Omental fat pad (tissue), 4 donors: ENCODE results near the gene KLHL30. TPM values are rescaled to one million over a fixed set of nuclear protein-coding genes. Genes with fewer than 3 reads are reported as not detected.

Experiments used
- ATAC-seq: fragments of 150-250 bp; one replicate; pipeline ENCODE4 v1.9.1; 2016; ENCODE audit warnings: mild to moderate bottlenecking, moderate library complexity; ENCODE audit not compliant: low FRiP score
- DNase-seq: peaks from one replicate; pipeline ENCODE4 v3.0.0-alpha.2; 2019; ENCODE audit warnings: low spot score
- total RNA-seq, 4 donors: library from RNA; depleted of rRNA; stranded (reverse); fragments of >200 nt; gene quantifications; one replicate each; pipeline ENCODE4 v1.1.0, GENCODE V29; 2016
- TF ChIP-seq, protein P1 (sequence below), 3 donors: fragments of 450-650 bp; IDR thresholded peaks; one replicate each; pipeline ENCODE4 v1.5.1; 2016 to 2017; ENCODE audit warnings: antibody characterized with exemption in 3 of 3, mild to moderate bottlenecking in 3 of 3, moderate library complexity in 2 of 3

KLHL30 gene
- total RNA-seq, 4 donors from 2014 or later, result 0.28 to 1.6 (median 0.57) TPM

- DNase-seq (no peak), ATAC-seq (no peak)
- TF ChIP-seq, protein P1, sequence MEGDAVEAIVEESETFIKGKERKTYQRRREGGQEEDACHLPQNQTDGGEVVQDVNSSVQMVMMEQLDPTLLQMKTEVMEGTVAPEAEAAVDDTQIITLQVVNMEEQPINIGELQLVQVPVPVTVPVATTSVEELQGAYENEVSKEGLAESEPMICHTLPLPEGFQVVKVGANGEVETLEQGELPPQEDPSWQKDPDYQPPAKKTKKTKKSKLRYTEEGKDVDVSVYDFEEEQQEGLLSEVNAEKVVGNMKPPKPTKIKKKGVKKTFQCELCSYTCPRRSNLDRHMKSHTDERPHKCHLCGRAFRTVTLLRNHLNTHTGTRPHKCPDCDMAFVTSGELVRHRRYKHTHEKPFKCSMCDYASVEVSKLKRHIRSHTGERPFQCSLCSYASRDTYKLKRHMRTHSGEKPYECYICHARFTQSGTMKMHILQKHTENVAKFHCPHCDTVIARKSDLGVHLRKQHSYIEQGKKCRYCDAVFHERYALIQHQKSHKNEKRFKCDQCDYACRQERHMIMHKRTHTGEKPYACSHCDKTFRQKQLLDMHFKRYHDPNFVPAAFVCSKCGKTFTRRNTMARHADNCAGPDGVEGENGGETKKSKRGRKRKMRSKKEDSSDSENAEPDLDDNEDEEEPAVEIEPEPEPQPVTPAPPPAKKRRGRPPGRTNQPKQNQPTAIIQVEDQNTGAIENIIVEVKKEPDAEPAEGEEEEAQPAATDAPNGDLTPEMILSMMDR (IDR thresholded peaks at IDR 0.05), result no peak
These were observed 11.5 kb downstream of the KLHL30 start for GRCh38 chr2:238149841-238150572.

DNA sequence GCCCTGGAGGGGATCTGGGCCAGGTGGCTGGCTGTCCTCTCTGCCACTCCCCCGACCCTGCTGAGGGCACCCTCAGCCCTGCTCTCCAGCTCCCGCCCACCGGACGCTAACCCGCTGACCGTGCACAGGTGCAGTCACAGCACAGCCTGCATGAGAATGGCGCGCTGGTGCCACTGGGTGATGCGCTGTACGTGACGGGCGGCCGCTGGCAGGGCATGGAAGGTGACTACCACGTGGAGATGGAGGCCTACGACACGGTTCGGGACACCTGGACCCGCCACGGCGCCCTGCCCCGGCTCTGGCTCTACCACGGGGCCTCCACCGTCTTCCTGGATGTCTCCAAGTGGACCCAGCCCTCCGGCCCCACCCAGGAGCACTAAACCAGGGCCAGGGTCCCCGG lies 12.2 kb downstream of the KLHL30 start:
- ATAC-seq (no peak), DNase-seq (no peak)
- TF ChIP-seq, protein P1 (IDR thresholded peaks at IDR 0.05), result no peak

DNA sequence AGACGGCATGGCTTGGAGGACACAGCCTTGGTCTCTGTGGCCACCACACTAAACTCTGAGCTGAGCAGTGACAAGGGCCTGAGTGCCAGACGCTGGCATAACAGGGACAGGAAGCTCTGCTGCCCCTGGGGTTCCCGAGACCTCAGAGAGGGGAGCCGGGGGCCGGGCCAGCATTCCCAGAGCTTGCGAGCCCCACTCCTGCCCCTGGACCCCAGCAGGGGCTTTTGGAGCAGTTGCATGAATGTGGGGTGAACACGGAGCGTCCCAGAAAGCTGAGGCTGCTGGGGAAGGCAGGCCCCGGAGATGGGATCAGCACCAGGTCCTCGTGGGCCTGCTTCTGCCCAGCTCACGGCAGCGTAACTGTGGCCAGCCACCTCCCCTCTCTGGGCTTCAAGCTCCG lies 12.7 kb downstream of the KLHL30 start:
- ATAC-seq, result no peak
- TF ChIP-seq, protein P1 (IDR thresholded peaks at IDR 0.05), result no peak
- no peak for DNase-seq

DNA sequence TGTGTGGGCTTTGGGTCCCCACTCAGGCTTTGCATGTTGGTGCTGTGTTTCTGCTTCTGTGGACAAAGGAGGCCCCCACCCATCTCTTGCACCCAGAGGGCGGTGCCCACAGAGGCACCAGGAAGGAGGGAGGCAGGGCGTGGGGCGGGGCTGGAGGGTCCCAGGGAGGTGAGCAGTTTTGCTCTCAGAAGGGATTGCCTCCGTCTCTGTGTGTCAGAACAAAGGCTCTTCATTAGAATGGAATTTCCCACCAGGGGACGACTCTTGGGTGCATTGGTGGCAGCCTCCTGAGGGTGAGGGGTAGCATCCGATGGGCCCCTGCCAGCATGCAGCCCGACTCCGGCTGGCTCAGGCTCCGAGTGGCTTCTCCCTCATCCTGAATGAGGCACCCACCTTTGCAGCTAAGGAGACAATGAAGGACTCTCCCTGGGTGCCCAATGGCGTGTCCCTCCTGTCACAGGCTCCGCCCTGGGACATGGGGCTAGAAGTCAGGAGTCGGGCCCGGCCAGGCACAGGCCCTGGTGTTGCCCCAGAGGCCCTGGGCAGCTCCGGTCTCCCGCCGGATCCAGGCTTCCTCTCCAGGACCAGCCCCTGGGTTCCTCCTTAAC lies 13.3 kb downstream of the KLHL30 start:
- no peak for ATAC-seq
- TF ChIP-seq, protein P1 (IDR thresholded peaks at IDR 0.05), result no peak
- DNase-seq, result no peak

- TF ChIP-seq, protein P1 (IDR thresholded peaks at IDR 0.05), result no peak
- no peak for ATAC-seq
- no peak for DNase-seq
These were observed 14.6 kb downstream of the KLHL30 start for GRCh38 chr2:238152771-238153688.

DNA sequence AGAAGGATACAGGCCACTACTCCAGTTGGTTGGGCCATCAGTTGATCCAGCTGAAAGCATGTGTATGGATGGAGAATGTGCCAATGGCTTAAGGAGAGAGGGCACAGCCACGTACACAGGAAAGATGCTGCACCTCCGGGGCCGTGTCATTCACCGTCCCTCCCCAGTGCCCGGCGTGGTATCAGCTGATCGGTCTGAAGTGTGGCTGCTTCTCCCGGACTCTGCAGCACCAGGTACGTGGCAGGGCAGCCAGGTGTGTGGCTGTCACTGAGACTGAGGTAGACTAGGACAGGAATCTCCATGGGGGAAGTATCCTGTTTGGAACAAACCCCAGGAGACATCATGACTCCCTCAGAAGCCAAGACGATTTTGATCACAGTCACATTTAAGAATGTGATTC lies 16.1 kb downstream of the KLHL30 start:
- ATAC-seq (no peak), DNase-seq (no peak)
- TF ChIP-seq, protein P1 (IDR thresholded peaks at IDR 0.05), result no peak
